ENCODE results near the gene GALNT14. TPM values are rescaled to one million over a fixed set of nuclear protein-coding genes. Genes with fewer than 3 reads are reported as not detected.

The GALNT14 gene
- total and polyA plus RNA-seq, 2 of the 8 experiments (the other 6 are each of a cell fraction or from before 2014, with no cell fraction given), result 13.0 to 13.7 TPM

- WGBS, 2 experiments (ENCODE audit: extremely low coverage in 1 of 2, insufficient coverage in 1 of 2, insufficient read length in 1 of 2, insufficient replicate concordance in 2 of 2, low coverage in 1 of 2, low lambda C conversion rate in 2 of 2, missing lambda C conversion rate in 1 of 2), result 92% methylated on average over 9 of the region's 9 CpGs; no CpG with 5 or more reads in 1 of the 2 experiments
- H2BK20ac ChIP-seq (ENCODE audit: low read length), result no peak overlapping the region
- H4K8ac ChIP-seq (ENCODE audit: extremely low read depth, insufficient read depth, low read length), result no peak overlapping the region
- TF ChIP-seq BACH1 (IDR thresholded peaks at IDR 0.05; ENCODE audit: low read length), result no peak
- TF ChIP-seq PHF8 (conservative IDR thresholded peaks at IDR 0.05; ENCODE audit: low read depth, low read length), result no peak
- TF ChIP-seq, protein P1, sequence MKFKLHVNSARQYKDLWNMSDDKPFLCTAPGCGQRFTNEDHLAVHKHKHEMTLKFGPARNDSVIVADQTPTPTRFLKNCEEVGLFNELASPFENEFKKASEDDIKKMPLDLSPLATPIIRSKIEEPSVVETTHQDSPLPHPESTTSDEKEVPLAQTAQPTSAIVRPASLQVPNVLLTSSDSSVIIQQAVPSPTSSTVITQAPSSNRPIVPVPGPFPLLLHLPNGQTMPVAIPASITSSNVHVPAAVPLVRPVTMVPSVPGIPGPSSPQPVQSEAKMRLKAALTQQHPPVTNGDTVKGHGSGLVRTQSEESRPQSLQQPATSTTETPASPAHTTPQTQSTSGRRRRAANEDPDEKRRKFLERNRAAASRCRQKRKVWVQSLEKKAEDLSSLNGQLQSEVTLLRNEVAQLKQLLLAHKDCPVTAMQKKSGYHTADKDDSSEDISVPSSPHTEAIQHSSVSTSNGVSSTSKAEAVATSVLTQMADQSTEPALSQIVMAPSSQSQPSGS (IDR thresholded peaks at IDR 0.05; ENCODE audit: low read length), result no peak
- TF ChIP-seq SP1 (IDR thresholded peaks at IDR 0.05; ENCODE audit: low read depth, low read length), result no peak
- no peak for TF ChIP-seq NRF1 (IDR thresholded peaks at IDR 0.05; ENCODE audit: low read depth, low read length)
- TF ChIP-seq TAF7 (optimal IDR thresholded peaks at IDR 0.05; ENCODE audit: borderline replicate concordance, low read depth, low read length), result no peak
- TF ChIP-seq CEBPB (IDR thresholded peaks at IDR 0.05; ENCODE audit: low read depth, low read length), result no peak
- no peak for TF ChIP-seq GTF2F1 (IDR thresholded peaks at IDR 0.05; ENCODE audit: borderline replicate concordance, low read depth, low read length)
- no peak for TF ChIP-seq TBP (IDR thresholded peaks at IDR 0.05; ENCODE audit: low read depth, low read length)
- TF ChIP-seq CTBP2 (IDR thresholded peaks at IDR 0.05; ENCODE audit: borderline replicate concordance, insufficient read depth, insufficient read length, low read length), result no peak
- TF ChIP-seq KDM4A (IDR thresholded peaks at IDR 0.05; ENCODE audit: low read depth, low read length, severe bottlenecking), result no peak
Observed at GRCh38 chr2:30985493-30986230, 152.6 kb downstream of the GALNT14 start.

More at GRCh38 chr2:30985493-30986230, 152.6 kb downstream of the GALNT14 start:
- no peak overlapping the region for H3K4me3 ChIP-seq (ENCODE audit: extremely low read depth in 1 of 4, insufficient read depth in 2 of 4, low read depth in 3 of 4, low read length in 4 of 4)
- no peak overlapping the region for H3K4me2 ChIP-seq (ENCODE audit: insufficient read depth in 1 of 2, low read depth in 2 of 2, low read length in 2 of 2)
- H2BK5ac ChIP-seq (ENCODE audit: low read depth, low read length), result no peak overlapping the region
- H4K91ac ChIP-seq (replicated peaks; ENCODE audit: insufficient read length, low read length), result no peak overlapping the region
- peaks cover 0 to 5% (median under 1%) of the 10 kb centered on the region in 4 experiments; a peak in 3 of 7 replicates for H3K4me1 ChIP-seq (replicated peaks in 1 of 4; ENCODE audit: control insufficient read depth in 3 of 4, insufficient read depth in 4 of 4, low read length in 3 of 4)
- no peaks in the 10 kb centered on the region for H4K20me1 ChIP-seq (replicated peaks in 1 of 2; ENCODE audit: control insufficient read depth in 1 of 2, insufficient read depth in 2 of 2, low read length in 2 of 2)
- ChIA-PET POLR2A (ENCODE audit: partially characterized antibody) (no interaction called here), CTCF (ENCODE audit: partially characterized antibody) (interaction anchor here (0.9 to 2.5 kb wide), 6 partner anchors 9 to 47 kb away, joined by 3 to 6 read pairs (median 4); no protein-coding TSS in a partner anchor)
- no peaks in the 10 kb centered on the region for H3K79me2 ChIP-seq (ENCODE audit: control insufficient read depth in 1 of 2, insufficient read depth in 2 of 2, low read length in 2 of 2)
- no peak overlapping the region for H2BK120ac ChIP-seq (replicated peaks; ENCODE audit: low read depth, low read length)
- no peak overlapping the region for H2BK12ac ChIP-seq (ENCODE audit: low read depth, low read length)
- no peak overlapping the region for H3K14ac ChIP-seq (ENCODE audit: insufficient read length)
- no peak overlapping the region for H3K56ac ChIP-seq (replicated peaks; ENCODE audit: insufficient read length, low read depth, low read length)
- no peaks in the 10 kb centered on the region for H3K36me3 ChIP-seq (ENCODE audit: control insufficient read depth in 2 of 4, insufficient read depth in 4 of 4, low read length in 3 of 4)
- H3K18ac ChIP-seq (ENCODE audit: extremely low read depth, low read length), result no peak overlapping the region
- no peak overlapping the region for H3K9ac ChIP-seq (replicated peaks in 1 of 4; ENCODE audit: extremely low read depth in 1 of 4, low read depth in 3 of 4, low read length in 3 of 4)
- no peaks in the 10 kb centered on the region; the same call in 1 of the 2 replicates for H3K23me2 ChIP-seq (ENCODE audit: low read depth, low read length)
- no peak for DNase-seq (ENCODE audit: low read depth in 1 of 2, low spot score in 2 of 2)
- H3K27me3 ChIP-seq (replicated peaks in 1 of 4; ENCODE audit: control insufficient read depth in 3 of 4, extremely low read depth in 1 of 4, insufficient read depth in 3 of 4, low read length in 3 of 4), result no peaks in the 10 kb centered on the region
- H2BK15ac ChIP-seq (ENCODE audit: low read length), result no peak overlapping the region
- no peaks in the 10 kb centered on the region for H3K9me3 ChIP-seq (ENCODE audit: insufficient read depth in 2 of 2, low read depth in 1 of 2, low read length in 1 of 2)
- no peak overlapping the region for H3K27ac ChIP-seq (ENCODE audit: low read depth, low read length)
- no peak overlapping the region for H2AFZ ChIP-seq (ENCODE audit: low read length)
- H3K4ac ChIP-seq (replicated peaks; ENCODE audit: insufficient read length, low read depth, low read length), result no peak overlapping the region
- no peaks in the 10 kb centered on the region; the same call in 1 of the 2 replicates for H3K79me1 ChIP-seq (ENCODE audit: low read depth, low read length)
- no peak overlapping the region for H3K23ac ChIP-seq (ENCODE audit: insufficient read length)
- H2AK5ac ChIP-seq (ENCODE audit: low read depth, low read length), result no peak overlapping the region
- no peak for FAIRE-seq
- no peak overlapping the region for H4K5ac ChIP-seq (ENCODE audit: insufficient read length, low read depth, low read length)

Measured in H1 (cell line).